Measurements from ENCODE around the gene PDE6B.

Gene PDE6B

GRCh38 chr4:709348-709747, 84.0 kb downstream of the PDE6B start:
- no peak for DNase-seq
- in situ Hi-C loops (cut with MboI; ENCODE audit: low pct_unique_long_range_greater_than_20kb, low sequenced_read_pairs) = no loop called here

- no peak for DNase-seq
- in situ Hi-C loops (cut with MboI; ENCODE audit: low pct_unique_long_range_greater_than_20kb, low sequenced_read_pairs) = no loop called here
These were observed 84.7 kb downstream of the PDE6B start for GRCh38 chr4:710116-710515.

- no peak for DNase-seq
- in situ Hi-C loops (cut with MboI; ENCODE audit: low pct_unique_long_range_greater_than_20kb, low sequenced_read_pairs) = no loop called here
These were observed 85.5 kb downstream of the PDE6B start for GRCh38 chr4:710916-711315.

GRCh38 chr4:712093-712492, 86.7 kb downstream of the PDE6B start:
- in situ Hi-C loops (cut with MboI; ENCODE audit: low pct_unique_long_range_greater_than_20kb, low sequenced_read_pairs) = no loop called here
- DNase-seq = no peak

GRCh38 chr4:712916-713632, 87.7 kb downstream of the PDE6B start:
- in situ Hi-C loops (cut with MboI; ENCODE audit: low pct_unique_long_range_greater_than_20kb, low sequenced_read_pairs) = no loop called here
- no peak for DNase-seq

GRCh38 chr4:714087-714486, 88.7 kb downstream of the PDE6B start:
- DNase-seq = no peak
- in situ Hi-C loops (cut with MboI; ENCODE audit: low pct_unique_long_range_greater_than_20kb, low sequenced_read_pairs) = no loop called here

- in situ Hi-C loops (cut with MboI; ENCODE audit: low pct_unique_long_range_greater_than_20kb, low sequenced_read_pairs) = no loop called here
These were observed 92.4 kb downstream of the PDE6B start for GRCh38 chr4:717601-718320.

GRCh38 chr4:718460-718859, 93.1 kb downstream of the PDE6B start:
- in situ Hi-C loops (cut with MboI; ENCODE audit: low pct_unique_long_range_greater_than_20kb, low sequenced_read_pairs) = no loop called here
- no peak for DNase-seq

More at GRCh38 chr4:717601-718320, 92.4 kb downstream of the PDE6B start:
- no peak for DNase-seq
